ENCODE measurements around the gene PTGDR2.

Gene PTGDR2

GRCh38 chr11:60855726-60856633, at the start of gene PTGDR2:
Gene PTGDR2 (minus strand): TSS chr11:60855950. CDS start chr11:60853722, 2,228 bp downstream.
- DNase-seq, result no peak

GRCh38 chr11:60905047-60905446, 49.3 kb upstream of the PTGDR2 start:
- DNase-seq, result peak; percentile 43

DNA sequence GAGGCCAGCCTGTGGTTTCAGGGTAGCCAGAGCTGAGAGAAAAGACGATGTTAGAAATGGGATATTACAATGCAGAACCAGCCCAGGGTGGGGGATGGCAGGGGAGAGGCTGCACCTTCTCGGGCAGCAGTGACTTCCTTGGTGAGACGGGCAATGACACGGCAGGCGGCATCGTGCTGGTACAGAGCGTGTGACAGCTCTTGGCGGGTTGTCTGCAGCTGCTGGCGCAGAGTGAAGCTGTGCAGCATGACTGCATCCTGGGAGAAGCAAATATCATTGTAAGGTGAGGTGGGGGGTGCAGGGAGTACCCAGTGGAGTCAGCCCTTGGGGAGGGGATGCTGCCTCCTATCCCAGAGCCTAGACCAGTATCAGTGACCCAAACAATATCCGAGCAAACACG, 46.9 kb upstream of the PTGDR2 start:
- no peak for DNase-seq

- no peak for DNase-seq
These were observed 45.1 kb upstream of the PTGDR2 start for GRCh38 chr11:60900673-60901404.

DNA sequence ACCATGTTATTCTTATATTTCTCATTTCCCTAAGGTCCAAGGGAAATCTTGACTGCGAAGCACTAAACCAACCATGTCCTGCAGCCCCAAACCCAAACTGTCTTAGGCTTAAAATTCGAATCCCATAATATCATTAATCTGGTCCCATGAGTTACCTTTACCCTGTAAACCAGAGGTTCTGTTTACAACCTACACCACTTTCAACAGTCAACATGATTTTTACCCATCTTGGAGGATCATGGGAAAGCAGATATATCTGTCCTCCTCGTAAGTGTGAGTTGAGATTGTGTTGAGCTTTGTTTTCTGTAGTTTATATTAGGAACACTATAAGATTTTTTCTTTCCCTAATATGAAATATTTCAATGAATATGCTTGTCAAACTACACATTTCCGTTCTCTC, 44.2 kb upstream of the PTGDR2 start:
- no peak for DNase-seq

DNA sequence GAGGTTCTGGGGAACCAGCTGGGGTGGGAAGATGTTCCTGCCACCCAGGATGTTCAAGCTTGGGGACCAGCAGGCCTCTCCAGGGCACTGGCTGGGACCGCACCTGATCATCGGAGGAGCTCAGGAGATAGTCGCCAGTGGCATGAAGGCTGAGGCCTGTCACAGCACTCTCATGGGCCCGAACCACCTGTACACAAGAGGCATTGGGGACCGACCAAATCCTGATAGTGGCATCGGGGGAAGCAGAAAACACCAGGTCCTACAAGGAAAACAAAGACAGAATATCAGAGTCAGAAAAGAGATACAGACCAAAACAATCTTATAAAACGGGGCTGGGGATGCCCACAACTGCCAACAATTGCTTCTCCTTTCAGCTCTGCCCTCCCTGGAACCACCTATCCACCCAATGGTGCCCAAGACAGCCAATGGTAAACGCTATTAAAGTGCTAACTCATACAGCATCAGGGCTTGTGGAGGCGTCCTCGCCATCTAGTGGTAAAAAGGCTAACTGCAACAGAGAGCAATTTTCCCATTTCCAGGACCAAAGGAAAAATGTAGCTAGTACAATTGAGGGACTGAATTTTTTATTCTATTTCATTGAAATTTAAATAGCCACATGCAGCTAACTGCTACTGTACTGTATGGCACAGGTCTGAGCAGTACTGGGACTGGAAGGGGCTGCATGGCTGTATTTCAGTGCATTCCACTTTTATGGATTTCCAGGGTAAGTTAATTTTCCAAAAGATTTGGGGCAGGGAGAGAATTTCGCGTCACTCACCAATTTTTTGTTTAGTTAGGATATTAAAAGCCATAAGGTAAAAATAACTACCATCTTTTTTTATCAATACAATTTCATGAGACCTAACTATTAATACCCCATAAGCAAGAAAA, 43.5 kb upstream of the PTGDR2 start:
- DNase-seq, result peak; percentile 46

GRCh38 chr11:60897496-60897895, 41.7 kb upstream of the PTGDR2 start:
- no peak for DNase-seq

GRCh38 chr11:60895687-60896086, 39.9 kb upstream of the PTGDR2 start:
- DNase-seq, result no peak

DNA sequence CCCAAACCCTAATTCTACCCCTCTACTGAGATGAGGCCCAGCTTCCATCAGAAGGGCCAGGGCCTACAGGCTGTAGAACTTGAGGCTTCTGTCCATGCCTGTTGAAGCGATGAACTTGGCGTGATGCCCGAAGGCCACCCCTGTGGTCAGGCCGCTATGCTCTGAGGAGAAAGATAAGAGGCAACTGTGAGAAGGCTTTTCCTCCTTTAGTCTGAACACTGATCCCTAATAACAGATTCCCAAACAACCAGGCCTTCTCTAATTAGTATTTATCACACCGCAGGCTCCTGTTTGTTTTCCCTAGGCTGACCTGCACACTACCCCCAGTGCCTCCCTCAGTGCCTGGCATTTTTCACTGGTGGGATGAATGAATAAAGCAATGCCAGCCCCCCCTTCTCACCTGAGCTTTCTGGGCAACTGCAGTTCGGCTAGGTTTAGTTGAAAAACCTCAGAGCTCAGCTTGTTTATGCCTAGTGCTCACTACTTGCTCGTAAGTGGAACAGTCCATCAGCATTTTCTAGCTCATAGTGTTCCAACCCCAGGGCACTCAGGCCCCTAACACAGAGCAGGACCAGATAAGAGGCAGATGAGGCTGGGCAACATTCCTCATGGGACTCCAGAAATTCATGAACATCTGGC, 35.5 kb upstream of the PTGDR2 start:
- DNase-seq, result no peak

- no peak for DNase-seq
These were observed 34.9 kb upstream of the PTGDR2 start for GRCh38 chr11:60890696-60891095.

DNA sequence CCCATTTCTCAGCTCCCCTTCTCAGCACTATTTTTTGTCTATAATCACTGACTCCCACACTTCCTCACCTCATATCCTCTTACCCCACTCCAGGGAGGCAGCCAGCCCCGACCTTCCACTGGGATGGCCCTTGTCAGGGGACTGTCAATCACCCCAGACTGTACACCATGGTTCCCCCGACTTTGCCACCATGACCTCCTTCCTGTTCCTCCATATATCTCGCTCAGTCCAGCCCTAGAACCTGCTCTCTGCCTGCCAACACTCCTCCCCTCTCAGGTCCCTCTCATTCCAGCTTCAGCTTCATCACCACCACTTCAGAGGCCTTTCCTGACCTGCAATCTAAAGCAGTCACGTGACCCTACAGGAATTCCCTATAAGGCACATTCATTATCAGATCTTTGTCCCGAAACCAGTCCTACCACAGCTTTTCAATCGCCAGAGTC, 34.1 kb upstream of the PTGDR2 start:
- no peak for DNase-seq

GRCh38 chr11:60887556-60887955, 31.8 kb upstream of the PTGDR2 start:
- DNase-seq, result peak; percentile 18

DNA sequence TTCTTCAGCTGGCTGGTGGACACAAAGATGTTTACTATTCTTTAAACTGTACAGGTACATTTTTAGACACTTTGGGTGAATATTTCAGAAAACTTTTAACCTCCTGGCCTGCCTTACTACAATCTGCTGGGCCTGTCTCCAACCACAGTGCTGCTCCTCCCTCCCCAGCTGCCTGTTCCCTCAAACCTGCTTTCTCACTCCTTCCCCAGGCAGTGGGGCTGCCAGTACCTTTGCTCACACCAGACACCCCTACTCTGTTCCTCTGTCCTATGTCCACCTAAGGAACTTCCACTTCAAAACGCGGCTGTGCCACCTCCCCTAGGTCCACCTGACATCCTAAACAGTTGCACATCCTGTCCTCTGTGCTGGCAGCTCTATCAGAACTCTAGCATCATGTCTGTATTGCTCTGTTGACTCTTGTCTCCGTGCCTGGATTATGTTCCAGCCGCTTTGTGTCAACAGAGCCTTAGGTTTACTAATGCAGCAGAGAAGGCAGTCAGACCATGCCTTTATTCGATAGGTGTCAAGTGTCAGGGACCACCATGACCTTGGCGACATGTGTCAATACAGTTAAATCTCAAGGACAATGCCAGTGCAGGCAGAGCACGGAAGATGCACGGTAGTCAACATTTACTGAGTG, 25.0 kb upstream of the PTGDR2 start:
- DNase-seq, result peak; percentile 57

DNA sequence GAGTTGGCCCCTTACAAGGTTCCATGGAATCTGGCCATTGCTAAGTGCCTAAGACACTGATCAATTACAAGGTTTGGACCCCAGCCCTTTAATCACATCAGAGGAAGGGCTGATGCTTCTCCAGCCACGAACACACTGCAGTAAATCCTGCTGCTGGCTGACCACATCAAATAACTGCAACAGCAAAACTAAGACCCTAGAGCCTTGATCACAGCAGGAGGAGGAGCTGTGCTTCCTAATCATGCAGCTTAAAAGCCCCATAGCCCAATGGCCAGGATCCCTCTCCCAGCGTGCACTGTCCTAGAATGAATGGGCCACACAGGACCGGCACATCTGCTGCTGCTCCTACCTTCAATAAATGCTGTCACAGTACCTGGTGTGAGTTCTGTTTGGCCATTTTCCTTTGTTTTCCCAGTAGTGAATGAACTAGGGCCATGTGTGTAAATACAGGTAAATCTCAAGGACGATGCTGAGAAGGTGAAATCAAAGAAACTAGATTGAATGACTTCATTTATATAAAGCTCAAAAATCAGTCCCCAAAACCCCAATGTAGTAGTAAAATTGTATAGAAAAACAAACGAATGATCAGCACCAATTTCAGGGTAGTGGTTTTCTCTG, 24.3 kb upstream of the PTGDR2 start:
- DNase-seq, result no peak

GRCh38 chr11:60879104-60879503, 23.4 kb upstream of the PTGDR2 start:
- DNase-seq, result no peak

GRCh38 chr11:60878245-60879101, 22.7 kb upstream of the PTGDR2 start:
- no peak for DNase-seq

DNA sequence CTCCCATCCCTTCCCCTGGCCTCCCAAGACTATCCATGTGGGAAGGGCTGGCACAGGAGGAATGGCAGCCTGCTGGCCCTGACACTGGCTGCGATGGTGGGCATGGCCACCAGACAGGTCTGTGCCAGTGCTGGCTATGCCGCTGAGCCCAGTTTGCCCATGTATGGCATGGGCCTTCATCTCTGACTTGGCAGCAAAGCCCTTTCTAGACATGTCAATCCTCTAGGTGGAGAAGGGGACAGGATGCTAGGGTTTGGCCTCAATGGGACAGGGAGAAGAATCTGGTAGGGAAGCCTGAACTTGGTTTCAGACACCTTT, 20.4 kb upstream of the PTGDR2 start:
- no peak for DNase-seq

- no peak for DNase-seq
These were observed 19.8 kb upstream of the PTGDR2 start for GRCh38 chr11:60875366-60876167.

GRCh38 chr11:60874421-60875365, 18.9 kb upstream of the PTGDR2 start:
- DNase-seq, result no peak
